Neuronal stem cell (in vitro differentiated cells): Measurements from ENCODE around the gene CDR2L.

ENCODE experiments used
- DNase-seq: peaks from one replicate; pipeline ENCODE4 v3.0.0-alpha.2; 2013; ENCODE audit warnings: low spot score
- H2AFZ ChIP-seq: one replicate; pipeline ENCODE4 v1.6.1; 2013; ENCODE audit warnings: mild to moderate bottlenecking, low read length, inconsistent platforms
- H2AK5ac ChIP-seq: 2 replicates; pipeline ENCODE4 v1.6.1; 2013; ENCODE audit warnings: low read depth, mild to moderate bottlenecking, inconsistent platforms, low read length, moderate library complexity, mixed read lengths
- H2BK120ac ChIP-seq: 2 replicates; pipeline ENCODE4 v1.6.1; 2013; ENCODE audit warnings: low read depth, mild to moderate bottlenecking, inconsistent platforms, low read length, moderate library complexity, mixed read lengths
- H2BK12ac ChIP-seq: one replicate; pipeline ENCODE4 v1.6.1; 2013; ENCODE audit warnings: low read length, inconsistent platforms
- H2BK15ac ChIP-seq: 2 replicates; pipeline ENCODE4 v1.6.1; 2013; ENCODE audit warnings: mild to moderate bottlenecking, low read length, inconsistent platforms, mixed read lengths
- H2BK5ac ChIP-seq: one replicate; pipeline ENCODE4 v1.6.1; 2013; ENCODE audit warnings: inconsistent platforms, mild to moderate bottlenecking, low read length, moderate library complexity
- H3K14ac ChIP-seq: one replicate; pipeline ENCODE4 v1.6.1; 2013; ENCODE audit warnings: low read length, inconsistent platforms
- H3K18ac ChIP-seq: 2 replicates; pipeline ENCODE4 v1.6.1; 2013; ENCODE audit warnings: low read length, inconsistent platforms
- H3K23ac ChIP-seq: 2 replicates; pipeline ENCODE4 v1.6.1; 2013; ENCODE audit warnings: low read depth, mild to moderate bottlenecking, mixed read lengths, low read length, inconsistent platforms; ENCODE audit not compliant: poor library complexity
- H3K27ac ChIP-seq: replicated peaks from 3 replicates; pipeline ENCODE4 v1.5.1; 2013; ENCODE audit warnings: low read length, inconsistent platforms
- H3K27me3 ChIP-seq, 3 experiments: 2 replicates each; pipeline ENCODE4 v1.6.1; 2013; ENCODE audit warnings: low read length in 3 of 3, mild to moderate bottlenecking in 2 of 3, inconsistent platforms in 1 of 3, low read depth in 1 of 3, mixed read lengths in 1 of 3, moderate library complexity in 1 of 3; ENCODE audit not compliant: control insufficient read depth in 3 of 3, insufficient read depth in 3 of 3
- H3K36me3 ChIP-seq, 2 donors: replicated peaks in 1 of 2; 2 replicates each; pipeline ENCODE4 v1.6.1; 2013; ENCODE audit warnings: low read length in 2 of 2; ENCODE audit not compliant: control insufficient read depth in 2 of 2, insufficient read depth in 2 of 2
- H3K4ac ChIP-seq: 2 replicates; pipeline ENCODE4 v1.6.1; 2013; ENCODE audit warnings: inconsistent platforms, mild to moderate bottlenecking, low read length, moderate library complexity
- H3K4me1 ChIP-seq, 2 donors: 1 replicate in 1 of 2; 2 replicates in 1 of 2; pipeline ENCODE4 v1.6.1; 2013; ENCODE audit warnings: low read length in 2 of 2, low read depth in 1 of 2; ENCODE audit not compliant: control insufficient read depth in 2 of 2, insufficient read depth in 1 of 2
- H3K4me2 ChIP-seq: one replicate; pipeline ENCODE4 v1.6.1; 2013; ENCODE audit warnings: mild to moderate bottlenecking, low read length, inconsistent platforms; ENCODE audit not compliant: insufficient read depth, poor library complexity, severe bottlenecking
- H3K4me3 ChIP-seq, 2 donors: 2 replicates each; pipeline ENCODE4 v1.5.1; 2013; ENCODE audit warnings: low read length in 2 of 2, mild to moderate bottlenecking in 2 of 2, inconsistent platforms in 1 of 2, moderate library complexity in 1 of 2
- H3K79me1 ChIP-seq: one replicate; pipeline ENCODE4 v1.6.1; 2013; ENCODE audit warnings: low read depth, mild to moderate bottlenecking, inconsistent platforms, low read length, moderate library complexity
- H3K9ac ChIP-seq: one replicate; pipeline ENCODE4 v1.6.1; 2013; ENCODE audit warnings: mild to moderate bottlenecking, low read depth, low read length, inconsistent platforms; ENCODE audit not compliant: poor library complexity
- H3K9me3 ChIP-seq, 2 donors: replicated peaks in 1 of 2; 2 replicates each; pipeline versions ENCODE3 to v1.6.1; 2013; ENCODE audit warnings: low read length in 2 of 2, mild to moderate bottlenecking in 2 of 2, inconsistent platforms in 1 of 2, low read depth in 1 of 2, mixed read lengths in 1 of 2, moderate library complexity in 1 of 2; ENCODE audit not compliant: control insufficient read depth in 2 of 2, insufficient read depth in 1 of 2
- H4K8ac ChIP-seq: one replicate; pipeline ENCODE4 v1.6.1; 2013; ENCODE audit warnings: low read depth, mild to moderate bottlenecking, inconsistent platforms, low read length, moderate library complexity
- H4K91ac ChIP-seq: one replicate; pipeline ENCODE4 v1.6.1; 2013; ENCODE audit warnings: low read length, low read depth, mild to moderate bottlenecking, inconsistent platforms; ENCODE audit not compliant: poor library complexity
- WGBS, 2 donors: extraction: QIAGEN DNeasy Blood & Tissue Kit; methylation state at CpG; one replicate each; pipeline ENCODE4 v1.1.7; 2013; ENCODE audit warnings: missing lambda C conversion rate in 2 of 2, mixed read lengths in 1 of 2; ENCODE audit not compliant: insufficient read length in 2 of 2, insufficient replicate concordance in 1 of 2; ENCODE audit errors: extremely low coverage in 2 of 2; 5-methylcytosine and 5-hydroxymethylcytosine counted together

The CDR2L gene

DNA sequence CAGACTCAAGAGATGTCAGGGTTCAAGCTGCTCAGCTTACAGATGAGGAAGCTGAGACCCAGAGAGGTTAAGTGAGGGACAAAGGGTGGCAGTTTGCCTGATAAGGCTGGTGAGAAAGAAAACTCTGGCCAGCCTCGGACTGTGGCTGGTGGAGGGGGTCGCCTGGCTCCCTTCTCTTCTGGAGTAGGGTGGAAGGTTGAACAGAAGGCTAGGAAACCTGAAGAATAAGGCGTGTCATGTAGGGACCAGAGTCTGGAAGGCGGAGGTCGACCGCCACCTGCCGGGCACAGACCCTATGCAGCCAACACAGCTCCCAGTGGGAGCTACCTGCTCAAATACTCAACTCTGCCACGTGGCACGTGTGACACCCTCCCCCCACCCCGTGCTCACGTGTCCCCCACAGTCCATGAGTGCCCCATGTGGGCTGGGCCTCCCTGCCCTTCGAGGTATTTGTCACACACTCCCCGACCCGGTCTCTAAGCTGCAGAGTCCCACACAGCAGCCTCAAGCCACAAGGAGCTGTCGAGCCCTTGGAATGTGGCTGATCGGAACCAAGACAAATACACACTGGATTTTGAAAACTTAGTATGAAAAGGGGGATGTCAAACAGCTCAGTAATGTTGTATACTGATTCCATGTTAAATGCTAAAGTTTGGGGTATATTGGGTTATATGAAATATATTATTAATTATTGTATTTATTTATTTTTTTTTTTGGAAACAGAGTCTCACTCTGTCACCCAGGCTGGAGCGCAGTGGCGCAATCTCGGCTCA is 26.7 kb upstream of the CDR2L start:
- no peak overlapping the region for H3K14ac ChIP-seq
- no peak overlapping the region for H2BK12ac ChIP-seq
- no peak overlapping the region for H3K4me3 ChIP-seq
- no peaks in the 10 kb centered on the region for H3K36me3 ChIP-seq
- no peaks in the 10 kb centered on the region for H3K79me1 ChIP-seq
- no peak overlapping the region for H3K23ac ChIP-seq
- H4K91ac ChIP-seq: no peak overlapping the region
- H3K9me3 ChIP-seq: peaks cover 0 to 1% of the 10 kb centered on the region in 2 donors
- no peak overlapping the region for H3K4ac ChIP-seq
- H3K27ac ChIP-seq: no peak overlapping the region
- H3K27me3 ChIP-seq: peaks cover 0 to 50% (median 11%) of the 10 kb centered on the region in 3 experiments
- no peak overlapping the region for H2BK5ac ChIP-seq
- peak overlapping the region; percentile 98 for H4K8ac ChIP-seq
- H2BK15ac ChIP-seq: no peak overlapping the region
- H3K9ac ChIP-seq: peak overlapping the region; percentile 53
- no peak overlapping the region for H3K4me2 ChIP-seq
- H2AK5ac ChIP-seq: no peak overlapping the region
- H3K18ac ChIP-seq: no peak overlapping the region
- no peaks in the 10 kb centered on the region for H3K4me1 ChIP-seq
- no CpG with 5 or more reads among the region's 19 CpGs for WGBS, 2 donors
- DNase-seq: no peak
- no peak overlapping the region for H2AFZ ChIP-seq
- no peak overlapping the region for H2BK120ac ChIP-seq

DNA sequence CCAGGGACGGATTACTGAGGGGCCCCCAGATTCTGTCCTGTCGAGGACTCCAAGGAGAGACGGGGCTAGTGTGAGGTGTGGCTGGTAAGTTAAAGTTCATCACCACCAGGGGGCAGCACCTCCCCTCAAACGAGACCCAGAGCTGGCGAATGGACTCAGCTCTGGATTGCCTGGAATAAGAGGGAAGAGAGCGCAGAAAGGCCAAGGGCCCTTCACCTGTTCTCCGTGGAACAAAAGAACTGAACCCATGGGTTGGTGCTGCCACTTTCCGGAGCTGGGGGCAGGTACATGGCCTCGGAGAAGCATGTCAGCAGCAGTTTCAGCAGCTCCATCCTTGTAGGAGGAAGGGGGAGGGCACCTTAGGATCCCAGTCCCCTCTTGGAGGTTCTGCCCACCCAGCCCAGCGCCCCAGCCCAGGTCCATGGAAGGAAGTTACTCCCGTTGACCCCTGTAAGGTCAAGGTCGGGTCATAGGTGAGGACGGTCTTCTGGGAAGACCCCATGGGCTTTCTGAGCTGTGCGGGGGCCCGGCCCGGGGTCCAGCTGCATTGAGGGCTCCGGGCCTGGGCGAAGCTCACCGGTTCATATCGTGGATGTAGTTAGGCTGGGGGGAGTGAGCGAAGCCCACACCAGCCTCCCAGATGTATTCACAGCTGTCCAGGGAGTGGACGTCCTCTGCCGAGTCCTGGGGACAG is 25.6 kb upstream of the CDR2L start:
- Histone ChIP-seq H3K23ac (no peak overlapping the region), H3K9me3 (peaks cover 0 to 1% of the 10 kb centered on the region in 2 donors), H2BK120ac (no peak overlapping the region), H2AFZ (peak overlapping the region; percentile 66), H3K9ac (peak overlapping the region; percentile 9), H2BK15ac (no peak overlapping the region), H4K91ac (no peak overlapping the region), H3K18ac (no peak overlapping the region), H3K4me2 (no peak overlapping the region), H3K14ac (no peak overlapping the region), H3K79me1 (no peaks in the 10 kb centered on the region), H2BK5ac (peak overlapping the region; percentile 16), H2BK12ac (no peak overlapping the region), H2AK5ac (peak overlapping the region; percentile 23), H3K27me3 (peaks cover 0 to 41% (median 11%) of the 10 kb centered on the region in 3 experiments), H4K8ac (no peak overlapping the region), H3K36me3 (no peaks in the 10 kb centered on the region), H3K4ac (no peak overlapping the region), H3K4me1 (no peaks in the 10 kb centered on the region), H3K4me3 (no peak overlapping the region), H3K27ac (no peak overlapping the region)
- WGBS, 2 donors: no CpG with 5 or more reads among the region's 23 CpGs
- peak; percentile 85 for DNase-seq

DNA sequence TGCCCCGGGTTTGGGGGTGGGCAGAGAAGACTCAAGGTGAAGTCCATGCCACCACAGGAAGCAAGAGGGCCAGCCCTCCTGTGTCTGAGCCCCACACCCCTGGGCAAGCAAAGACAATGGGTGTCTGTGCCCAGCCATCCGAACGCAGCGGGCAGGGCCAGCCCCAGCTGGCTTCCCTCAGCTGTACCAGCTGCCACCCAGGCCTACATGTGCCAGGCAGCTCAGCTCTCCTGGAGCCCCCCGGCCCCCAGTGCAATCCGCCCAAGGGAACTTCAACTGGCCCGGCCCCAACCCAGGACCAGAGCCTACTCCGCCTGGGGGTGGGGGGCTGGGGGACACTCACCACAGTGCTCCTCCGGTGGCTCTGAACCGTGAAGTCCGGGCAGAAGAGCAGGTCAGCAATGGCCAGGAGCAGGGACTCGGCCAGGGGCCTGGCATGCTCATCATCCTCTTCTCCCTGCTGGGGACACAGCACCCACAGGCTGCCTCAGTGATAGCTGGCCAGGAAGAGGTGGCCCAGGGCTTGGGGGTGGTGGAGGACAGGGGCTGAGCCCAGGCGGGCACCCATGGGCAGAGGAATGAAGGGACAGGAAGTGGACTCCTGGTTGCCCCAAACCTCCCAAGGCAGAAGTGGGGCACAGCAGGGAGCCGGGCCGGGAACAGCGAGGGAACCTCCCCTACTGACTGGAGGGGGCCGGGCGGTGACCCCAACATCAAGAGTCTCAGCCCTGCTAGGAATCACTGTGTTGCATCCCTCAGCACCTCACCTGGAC is 24.6 kb upstream of the CDR2L start:
- Histone ChIP-seq H3K79me1 (no peaks in the 10 kb centered on the region), H3K14ac (no peak overlapping the region), H2BK15ac (no peak overlapping the region), H3K4ac (no peak overlapping the region), H3K4me3 (no peak overlapping the region), H3K23ac (no peak overlapping the region), H3K18ac (no peak overlapping the region), H2BK5ac (peak overlapping the region; percentile 16), H4K8ac (no peak overlapping the region), H3K9ac (peak overlapping the region; percentile 60), H4K91ac (no peak overlapping the region), H3K9me3 (peaks cover 0 to 1% of the 10 kb centered on the region in 2 donors), H2AFZ (no peak overlapping the region), H3K4me1 (no peaks in the 10 kb centered on the region), H3K27me3 (peaks cover 0 to 37% (median 11%) of the 10 kb centered on the region in 3 experiments), H2BK12ac (no peak overlapping the region), H2BK120ac (no peak overlapping the region), H3K4me2 (no peak overlapping the region), H3K27ac (no peak overlapping the region), H2AK5ac (peak overlapping the region; percentile 53), H3K36me3 (no peaks in the 10 kb centered on the region)
- WGBS, 2 donors: no CpG with 5 or more reads among the region's 18 CpGs
- no peak for DNase-seq
